Neural cell (in vitro differentiated cells): Measurements from ENCODE around the gene CEMIP.

Experiments
- EP300 ChIP-seq: fragments of 450-650 bp; conservative IDR thresholded peaks from 2 replicates; pipeline ENCODE4 v1.6.1; 2014; ENCODE audit warnings: antibody characterized with exemption, mild to moderate bottlenecking, moderate library complexity; ENCODE audit not compliant: poor library complexity, severe bottlenecking
- EZH2 ChIP-seq: fragments of 200-600, 300-800 bp; shearing (Covaris generic), sonication (generic); IDR thresholded peaks from 2 replicates; pipeline ENCODE4 v1.6.1; 2014; ENCODE audit warnings: antibody characterized with exemption, low read length, borderline replicate concordance, mild to moderate bottlenecking; ENCODE audit not compliant: insufficient read depth, poor library complexity, severe bottlenecking
- POLR2AphosphoS5 ChIP-seq: IDR thresholded peaks from 2 replicates; pipeline ENCODE4 v1.6.1; 2012
- TAF1 ChIP-seq: IDR thresholded peaks from 2 replicates; pipeline ENCODE4 v1.6.1; 2012; ENCODE audit warnings: low read depth
- TF ChIP-seq, protein P1 (sequence below): fragments of 450-650 bp; IDR thresholded peaks from 2 replicates; pipeline ENCODE4 v1.5.1; 2014; ENCODE audit warnings: antibody characterized with exemption, mild to moderate bottlenecking, moderate library complexity; ENCODE audit not compliant: poor library complexity, severe bottlenecking

DNA sequence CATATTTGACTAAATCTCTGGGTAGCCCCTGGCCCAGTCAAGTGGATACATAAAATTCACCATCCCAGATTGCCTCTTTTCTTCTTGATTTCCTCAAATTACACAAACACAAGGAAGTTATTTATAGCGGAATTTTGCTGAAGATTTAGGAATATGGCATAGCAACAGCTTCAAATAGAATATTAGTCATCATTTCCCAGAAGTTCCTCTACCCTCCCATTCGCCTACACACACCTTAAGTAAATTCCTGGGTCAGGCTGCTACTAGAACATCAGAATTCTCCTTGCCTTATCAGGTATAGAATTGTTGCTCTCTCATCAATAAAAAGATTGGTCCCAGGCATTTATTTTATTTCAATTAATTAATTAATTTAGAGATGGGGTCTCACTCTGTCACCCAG, 178.8 kb downstream of the CEMIP start:
- TF ChIP-seq POLR2AphosphoS5, result no peak
- TF ChIP-seq, protein P1, sequence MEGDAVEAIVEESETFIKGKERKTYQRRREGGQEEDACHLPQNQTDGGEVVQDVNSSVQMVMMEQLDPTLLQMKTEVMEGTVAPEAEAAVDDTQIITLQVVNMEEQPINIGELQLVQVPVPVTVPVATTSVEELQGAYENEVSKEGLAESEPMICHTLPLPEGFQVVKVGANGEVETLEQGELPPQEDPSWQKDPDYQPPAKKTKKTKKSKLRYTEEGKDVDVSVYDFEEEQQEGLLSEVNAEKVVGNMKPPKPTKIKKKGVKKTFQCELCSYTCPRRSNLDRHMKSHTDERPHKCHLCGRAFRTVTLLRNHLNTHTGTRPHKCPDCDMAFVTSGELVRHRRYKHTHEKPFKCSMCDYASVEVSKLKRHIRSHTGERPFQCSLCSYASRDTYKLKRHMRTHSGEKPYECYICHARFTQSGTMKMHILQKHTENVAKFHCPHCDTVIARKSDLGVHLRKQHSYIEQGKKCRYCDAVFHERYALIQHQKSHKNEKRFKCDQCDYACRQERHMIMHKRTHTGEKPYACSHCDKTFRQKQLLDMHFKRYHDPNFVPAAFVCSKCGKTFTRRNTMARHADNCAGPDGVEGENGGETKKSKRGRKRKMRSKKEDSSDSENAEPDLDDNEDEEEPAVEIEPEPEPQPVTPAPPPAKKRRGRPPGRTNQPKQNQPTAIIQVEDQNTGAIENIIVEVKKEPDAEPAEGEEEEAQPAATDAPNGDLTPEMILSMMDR, result no peak
- no peak for TF ChIP-seq EP300
- no peak for TF ChIP-seq TAF1
- no peak for TF ChIP-seq EZH2
